KG1 (cell line): ENCODE measurements around the gene PALM2AKAP2.

Source experiments
- DNase-seq: peaks from one replicate; lab custom pipeline; 2025; lab: John Stamatoyannopoulos, UW

PALM2AKAP2 gene

GRCh38 chr9:109779711-109780452 lies at the start of gene PALM2AKAP2:
Gene PALM2AKAP2, plus strand, starts transcription at chr9:109780198. Its CDS starts 291 bp downstream, at chr9:109780489.
- DNase-seq, result no peak

GRCh38 chr9:109730228-109730627 lies 49.8 kb upstream of the PALM2AKAP2 start:
- no peak for DNase-seq

- no peak for DNase-seq
These were observed 46.3 kb upstream of the PALM2AKAP2 start for GRCh38 chr9:109733690-109734089.

GRCh38 chr9:109734814-109735213 lies 45.2 kb upstream of the PALM2AKAP2 start:
- no peak for DNase-seq

GRCh38 chr9:109735801-109736200 lies 44.2 kb upstream of the PALM2AKAP2 start:
- DNase-seq, result no peak

GRCh38 chr9:109737295-109737694 lies 42.7 kb upstream of the PALM2AKAP2 start:
- DNase-seq, result no peak

- no peak for DNase-seq
These were observed 40.2 kb upstream of the PALM2AKAP2 start for GRCh38 chr9:109739760-109740159.

- no peak for DNase-seq
These were observed 37.1 kb upstream of the PALM2AKAP2 start for GRCh38 chr9:109742776-109743348.

GRCh38 chr9:109743696-109744095 lies 36.3 kb upstream of the PALM2AKAP2 start:
- no peak for DNase-seq

GRCh38 chr9:109745335-109746283 lies 34.4 kb upstream of the PALM2AKAP2 start:
- DNase-seq, result no peak

GRCh38 chr9:109751253-109751652 lies 28.7 kb upstream of the PALM2AKAP2 start:
- no peak for DNase-seq

- DNase-seq, result no peak
These were observed 26.7 kb upstream of the PALM2AKAP2 start for GRCh38 chr9:109753308-109753707.

GRCh38 chr9:109755040-109755439 lies 25.0 kb upstream of the PALM2AKAP2 start:
- no peak for DNase-seq

GRCh38 chr9:109759589-109759988 lies 20.4 kb upstream of the PALM2AKAP2 start:
- DNase-seq, result no peak

GRCh38 chr9:109765278-109765677 lies 14.7 kb upstream of the PALM2AKAP2 start:
- DNase-seq, result no peak

- no peak for DNase-seq
These were observed 14.2 kb upstream of the PALM2AKAP2 start for GRCh38 chr9:109765830-109766229.

- DNase-seq, result no peak
These were observed 13.6 kb upstream of the PALM2AKAP2 start for GRCh38 chr9:109766351-109766750.

GRCh38 chr9:109767404-109767803 lies 12.6 kb upstream of the PALM2AKAP2 start:
- no peak for DNase-seq

GRCh38 chr9:109767814-109768213 lies 12.2 kb upstream of the PALM2AKAP2 start:
- DNase-seq, result no peak

- DNase-seq, result no peak
These were observed 10.7 kb upstream of the PALM2AKAP2 start for GRCh38 chr9:109769250-109769649.

GRCh38 chr9:109770101-109770500 lies 9.9 kb upstream of the PALM2AKAP2 start:
- DNase-seq, result no peak

GRCh38 chr9:109771087-109771486 lies 8.9 kb upstream of the PALM2AKAP2 start:
- no peak for DNase-seq
